ENCODE data around the gene STK10. TPM values are rescaled to one million over a fixed set of nuclear protein-coding genes. Genes with fewer than 3 reads are reported as not detected.
A peak's percentile ranks its signal among the peaks of the same experiment; 100 is the strongest.

STK10 gene
- total and polyA plus RNA-seq, 9 of the 15 experiments (the other 6 are each of a cell fraction or from before 2014, with no cell fraction given): 0.30 to 6.7 (median 2.4) TPM

DNA sequence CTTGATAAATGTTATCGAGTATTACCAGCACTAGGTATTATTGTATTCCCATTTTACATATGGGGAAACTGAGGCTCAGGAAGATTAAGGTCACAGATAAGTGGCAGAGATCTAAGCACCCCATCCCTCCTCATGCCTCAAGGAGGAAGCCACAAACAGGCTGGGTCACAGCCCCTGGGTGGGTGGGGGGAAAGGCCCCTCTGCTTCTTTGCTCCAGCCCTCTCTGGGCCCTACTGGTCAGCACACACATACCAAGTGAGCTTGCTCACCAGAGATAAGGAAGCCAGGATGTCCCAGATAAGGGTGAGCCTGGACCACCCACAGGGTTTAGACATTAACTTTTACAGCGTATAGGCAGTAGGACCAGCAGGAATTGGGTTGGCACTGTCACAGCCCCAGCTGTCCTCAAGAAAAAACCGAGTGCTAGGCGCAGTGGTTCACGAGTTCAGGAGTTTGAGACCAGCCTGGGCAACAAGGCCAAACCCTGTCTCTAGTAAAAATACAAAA lies 45.3 kb downstream of the STK10 start (continued):
- TF ChIP-seq ADNP (tag; IDR thresholded peaks at IDR 0.05) (peak; percentile 99), CEBPB (tag; IDR thresholded peaks at IDR 0.05) (no peak), KLF10 (CRISPR knock-in tag; IDR thresholded peaks at IDR 0.05) (no peak), LCOR (CRISPR knock-in tag; IDR thresholded peaks at IDR 0.05) (no peak), TEAD2 (tag; IDR thresholded peaks at IDR 0.05) (0 out of 2 replicates have a peak, but pooled peaks have one; percentile 35), JUNB (CRISPR knock-in tag; conservative IDR thresholded peaks at IDR 0.05) (no peak), NCOR1 (IDR thresholded peaks at IDR 0.05) (peak; percentile 89), ZNF561 (CRISPR knock-in tag; conservative IDR thresholded peaks at IDR 0.05) (no peak), KLF16 (IDR thresholded peaks at IDR 0.05) (peak; percentile 86), ZNF76 (CRISPR knock-in tag; IDR thresholded peaks at IDR 0.05; ENCODE audit: borderline replicate concordance) (no peak), ZNF197 (CRISPR knock-in tag; IDR thresholded peaks at IDR 0.05; ENCODE audit: low read depth) (no peak), HDAC6 (IDR thresholded peaks at IDR 0.05; ENCODE audit: low read depth, low read length) (no peak), RAD21 (CRISPR knock-in tag; conservative IDR thresholded peaks at IDR 0.05 in 1 of 2, IDR thresholded peaks at IDR 0.05 in 1 of 2) (peak in 1 of 2 experiments; percentile 10; a peak in 2 of 4 replicates), BRF1 (IDR thresholded peaks at IDR 0.05; ENCODE audit: borderline replicate concordance, extremely low read depth, insufficient read length) (no peak), STAT5A (IDR thresholded peaks at IDR 0.05; ENCODE audit: borderline replicate concordance, low read length) (peak; percentile 76; the same call in 1 of the 2 replicates), ZNF143 (CRISPR knock-in tag; IDR thresholded peaks at IDR 0.05) (no peak), ESRRA (IDR thresholded peaks at IDR 0.05; ENCODE audit: borderline replicate concordance, low read depth) (peak; percentile 83), ILF3 (IDR thresholded peaks at IDR 0.05; ENCODE audit: borderline replicate concordance) (no peak; the same call in 1 of the 2 replicates), EP400 (IDR thresholded peaks at IDR 0.05) (no peak)
- TF ChIP-seq, protein P1, sequence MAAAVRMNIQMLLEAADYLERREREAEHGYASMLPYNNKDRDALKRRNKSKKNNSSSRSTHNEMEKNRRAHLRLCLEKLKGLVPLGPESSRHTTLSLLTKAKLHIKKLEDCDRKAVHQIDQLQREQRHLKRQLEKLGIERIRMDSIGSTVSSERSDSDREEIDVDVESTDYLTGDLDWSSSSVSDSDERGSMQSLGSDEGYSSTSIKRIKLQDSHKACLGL (CRISPR knock-in tag; IDR thresholded peaks at IDR 0.05; ENCODE audit: borderline replicate concordance, poor library complexity, severe bottlenecking): no peak
- TF ChIP-seq, protein P2, sequence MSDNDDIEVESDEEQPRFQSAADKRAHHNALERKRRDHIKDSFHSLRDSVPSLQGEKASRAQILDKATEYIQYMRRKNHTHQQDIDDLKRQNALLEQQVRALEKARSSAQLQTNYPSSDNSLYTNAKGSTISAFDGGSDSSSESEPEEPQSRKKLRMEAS (CRISPR knock-in tag; IDR thresholded peaks at IDR 0.05): no peak
- TF ChIP-seq, protein P3, sequence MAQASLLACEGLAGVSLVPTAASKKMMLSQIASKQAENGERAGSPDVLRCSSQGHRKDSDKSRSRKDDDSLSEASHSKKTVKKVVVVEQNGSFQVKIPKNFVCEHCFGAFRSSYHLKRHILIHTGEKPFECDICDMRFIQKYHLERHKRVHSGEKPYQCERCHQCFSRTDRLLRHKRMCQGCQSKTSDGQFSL (CRISPR knock-in tag; IDR thresholded peaks at IDR 0.05): no peak
- TF ChIP-seq, protein P3 (tag; IDR thresholded peaks at IDR 0.05): no peak
- TF ChIP-seq, protein P4, sequence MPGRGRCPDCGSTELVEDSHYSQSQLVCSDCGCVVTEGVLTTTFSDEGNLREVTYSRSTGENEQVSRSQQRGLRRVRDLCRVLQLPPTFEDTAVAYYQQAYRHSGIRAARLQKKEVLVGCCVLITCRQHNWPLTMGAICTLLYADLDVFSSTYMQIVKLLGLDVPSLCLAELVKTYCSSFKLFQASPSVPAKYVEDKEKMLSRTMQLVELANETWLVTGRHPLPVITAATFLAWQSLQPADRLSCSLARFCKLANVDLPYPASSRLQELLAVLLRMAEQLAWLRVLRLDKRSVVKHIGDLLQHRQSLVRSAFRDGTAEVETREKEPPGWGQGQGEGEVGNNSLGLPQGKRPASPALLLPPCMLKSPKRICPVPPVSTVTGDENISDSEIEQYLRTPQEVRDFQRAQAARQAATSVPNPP (IDR thresholded peaks at IDR 0.05; ENCODE audit: borderline replicate concordance, insufficient read depth, insufficient read length): no peak
- TF ChIP-seq, protein P5, sequence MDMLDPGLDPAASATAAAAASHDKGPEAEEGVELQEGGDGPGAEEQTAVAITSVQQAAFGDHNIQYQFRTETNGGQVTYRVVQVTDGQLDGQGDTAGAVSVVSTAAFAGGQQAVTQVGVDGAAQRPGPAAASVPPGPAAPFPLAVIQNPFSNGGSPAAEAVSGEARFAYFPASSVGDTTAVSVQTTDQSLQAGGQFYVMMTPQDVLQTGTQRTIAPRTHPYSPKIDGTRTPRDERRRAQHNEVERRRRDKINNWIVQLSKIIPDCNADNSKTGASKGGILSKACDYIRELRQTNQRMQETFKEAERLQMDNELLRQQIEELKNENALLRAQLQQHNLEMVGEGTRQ (CRISPR knock-in tag; IDR thresholded peaks at IDR 0.05): no peak
